ENCODE measurements around the gene ANKRD16. TPM values are rescaled to one million over a fixed set of nuclear protein-coding genes. Genes with fewer than 3 reads are reported as not detected.
A peak's percentile ranks its signal among the peaks of the same experiment; 100 is the strongest.
"Not testable (repeated sequence)": the region's sequence is repeated elsewhere in the genome, so short reads cannot be mapped to it uniquely, and the experiment has no call there.

The ANKRD16 gene
- total RNA-seq, 1 donor from 2014 or later, result 9.2 TPM

DNA sequence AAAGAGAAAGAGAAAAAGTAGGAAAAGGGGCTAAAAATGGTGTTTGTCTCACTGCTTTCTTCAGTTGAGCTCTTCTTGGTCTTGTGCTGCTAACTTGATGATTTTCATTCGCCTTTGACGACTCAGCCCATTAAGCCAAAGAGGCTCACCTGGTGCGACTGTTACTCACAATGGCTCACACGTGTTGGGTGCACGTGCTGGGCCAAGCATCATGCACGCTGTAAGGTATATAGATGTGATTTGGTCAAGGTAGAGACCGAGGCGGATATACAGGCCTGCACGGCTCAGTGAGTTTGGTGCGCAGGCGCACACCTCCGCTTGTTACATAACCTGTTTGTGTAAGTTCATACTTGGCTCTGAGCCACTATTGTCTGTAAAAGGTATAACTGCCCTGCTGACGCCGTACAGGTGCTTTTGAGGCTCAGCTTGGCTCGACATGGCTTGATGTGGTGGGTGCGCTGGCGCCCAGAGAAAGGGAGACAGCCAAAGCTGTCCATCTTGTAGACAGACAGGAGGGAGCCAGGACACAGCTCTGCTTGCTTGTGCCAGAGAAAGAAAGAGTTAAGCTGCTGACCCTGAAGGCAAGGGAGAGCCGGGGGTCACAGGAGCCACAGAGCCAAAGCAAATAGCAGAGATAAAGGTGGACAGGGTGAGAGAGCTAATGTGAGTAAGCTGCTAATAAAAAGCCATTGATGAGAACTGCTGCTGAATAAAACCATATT lies 33.6 kb downstream of the ANKRD16 start:
- H3K27ac Mint-ChIP-seq, result no peak overlapping the region
- ChIA-PET CTCF (interaction anchor here (2.0 kb wide), 1 partner anchor 12 kb away, joined by 5 read pairs; no protein-coding TSS in a partner anchor), POLR2A (interaction anchor here (1.4 to 5.8 kb wide), 3 partner anchors 12 to 16 kb away, joined by 3 to 107 read pairs (median 6); no protein-coding TSS in a partner anchor)
- TF ChIP-seq, protein P1, sequence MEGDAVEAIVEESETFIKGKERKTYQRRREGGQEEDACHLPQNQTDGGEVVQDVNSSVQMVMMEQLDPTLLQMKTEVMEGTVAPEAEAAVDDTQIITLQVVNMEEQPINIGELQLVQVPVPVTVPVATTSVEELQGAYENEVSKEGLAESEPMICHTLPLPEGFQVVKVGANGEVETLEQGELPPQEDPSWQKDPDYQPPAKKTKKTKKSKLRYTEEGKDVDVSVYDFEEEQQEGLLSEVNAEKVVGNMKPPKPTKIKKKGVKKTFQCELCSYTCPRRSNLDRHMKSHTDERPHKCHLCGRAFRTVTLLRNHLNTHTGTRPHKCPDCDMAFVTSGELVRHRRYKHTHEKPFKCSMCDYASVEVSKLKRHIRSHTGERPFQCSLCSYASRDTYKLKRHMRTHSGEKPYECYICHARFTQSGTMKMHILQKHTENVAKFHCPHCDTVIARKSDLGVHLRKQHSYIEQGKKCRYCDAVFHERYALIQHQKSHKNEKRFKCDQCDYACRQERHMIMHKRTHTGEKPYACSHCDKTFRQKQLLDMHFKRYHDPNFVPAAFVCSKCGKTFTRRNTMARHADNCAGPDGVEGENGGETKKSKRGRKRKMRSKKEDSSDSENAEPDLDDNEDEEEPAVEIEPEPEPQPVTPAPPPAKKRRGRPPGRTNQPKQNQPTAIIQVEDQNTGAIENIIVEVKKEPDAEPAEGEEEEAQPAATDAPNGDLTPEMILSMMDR (IDR thresholded peaks at IDR 0.05), result no peak
- DNase-seq (no peak), ATAC-seq (ENCODE audit: low read depth) (no peak)
- H3K9me3 Mint-ChIP-seq, result no peaks in the 10 kb centered on the region
- H3K27me3 Mint-ChIP-seq, result no peaks in the 10 kb centered on the region
- no peaks in the 10 kb centered on the region for H3K36me3 Mint-ChIP-seq (ENCODE audit: low read depth)
- no peak overlapping the region for H3K4me3 Mint-ChIP-seq
- intact Hi-C loops (cut with micrococcal nuclease), result no loop called here
- H3K4me1 Mint-ChIP-seq, result peaks cover 33% of the 10 kb centered on the region

DNA sequence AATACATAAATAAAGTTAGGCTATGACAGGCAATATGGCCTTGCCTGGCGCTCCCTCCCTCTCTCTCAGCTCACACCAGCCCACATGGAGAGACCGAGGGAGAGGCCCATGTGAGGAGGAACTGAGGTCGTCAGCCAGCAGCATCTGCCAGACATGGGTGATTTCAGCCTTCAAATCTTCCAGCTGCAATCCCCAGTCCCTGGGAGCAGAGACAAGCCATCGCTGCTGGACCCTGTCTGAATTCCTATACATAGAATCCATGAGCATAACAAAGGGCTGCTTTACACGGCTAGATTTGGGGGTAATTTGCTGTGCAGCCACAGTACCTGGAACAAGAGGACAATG lies 35.6 kb downstream of the ANKRD16 start:
- no peak overlapping the region for H3K4me3 Mint-ChIP-seq
- H3K36me3 Mint-ChIP-seq (ENCODE audit: low read depth), result no peaks in the 10 kb centered on the region
- intact Hi-C loops (cut with micrococcal nuclease), result no loop called here
- ATAC-seq (ENCODE audit: low read depth) (no peak), DNase-seq (no peak)
- no peaks in the 10 kb centered on the region for H3K9me3 Mint-ChIP-seq
- CTCF ChIA-PET, result no interaction called here
- TF ChIP-seq, protein P1 (IDR thresholded peaks at IDR 0.05), result no peak
- POLR2A ChIA-PET, result interaction anchor here (0.5 to 5.8 kb wide), 5 partner anchors 12 to 41 kb away, joined by 3 to 107 read pairs (median 5); partner anchors contain the start of gene GDI2
- peak overlapping the region; percentile 15 for H3K27ac Mint-ChIP-seq
- H3K4me1 Mint-ChIP-seq, result peaks cover 48% of the 10 kb centered on the region
- no peaks in the 10 kb centered on the region for H3K27me3 Mint-ChIP-seq

DNA sequence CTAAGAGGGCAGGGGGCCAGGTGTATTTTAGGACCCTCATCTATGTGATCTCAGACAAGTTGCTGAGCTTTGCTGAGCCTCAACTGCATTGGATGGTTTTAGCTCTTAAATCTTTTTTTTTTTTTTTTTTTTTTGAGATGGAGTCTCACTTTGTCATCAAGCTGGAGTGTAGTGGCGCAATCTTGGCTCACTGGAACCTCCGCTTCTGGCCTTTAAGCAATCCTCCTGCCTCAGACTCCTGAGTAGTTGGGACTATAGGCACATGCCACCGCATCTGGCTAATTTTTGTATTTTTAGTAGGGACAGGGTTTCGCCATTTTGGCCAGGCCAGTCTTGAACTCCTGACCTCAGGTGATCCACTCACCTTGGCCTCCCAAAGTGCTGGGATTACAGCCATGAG lies 43.0 kb downstream of the ANKRD16 start:
- H3K27me3 Mint-ChIP-seq; H3K36me3 Mint-ChIP-seq (ENCODE audit: low read depth); ATAC-seq (ENCODE audit: low read depth); DNase-seq; H3K9me3 Mint-ChIP-seq; intact Hi-C loops (cut with micrococcal nuclease); CTCF ChIA-PET: not testable (repeated sequence)
- peak overlapping the region; percentile 76 for H3K4me3 Mint-ChIP-seq
- peak overlapping the region; percentile 98 for H3K27ac Mint-ChIP-seq
- POLR2A ChIA-PET, result interaction anchor here (0.6 to 8.9 kb wide), 6 partner anchors 16 to 1715 kb away, joined by 3 to 373 read pairs (median 3); partner anchors contain the start of genes FBH1 and GDI2
- H3K4me1 Mint-ChIP-seq, result peaks cover 80% of the 10 kb centered on the region

DNA sequence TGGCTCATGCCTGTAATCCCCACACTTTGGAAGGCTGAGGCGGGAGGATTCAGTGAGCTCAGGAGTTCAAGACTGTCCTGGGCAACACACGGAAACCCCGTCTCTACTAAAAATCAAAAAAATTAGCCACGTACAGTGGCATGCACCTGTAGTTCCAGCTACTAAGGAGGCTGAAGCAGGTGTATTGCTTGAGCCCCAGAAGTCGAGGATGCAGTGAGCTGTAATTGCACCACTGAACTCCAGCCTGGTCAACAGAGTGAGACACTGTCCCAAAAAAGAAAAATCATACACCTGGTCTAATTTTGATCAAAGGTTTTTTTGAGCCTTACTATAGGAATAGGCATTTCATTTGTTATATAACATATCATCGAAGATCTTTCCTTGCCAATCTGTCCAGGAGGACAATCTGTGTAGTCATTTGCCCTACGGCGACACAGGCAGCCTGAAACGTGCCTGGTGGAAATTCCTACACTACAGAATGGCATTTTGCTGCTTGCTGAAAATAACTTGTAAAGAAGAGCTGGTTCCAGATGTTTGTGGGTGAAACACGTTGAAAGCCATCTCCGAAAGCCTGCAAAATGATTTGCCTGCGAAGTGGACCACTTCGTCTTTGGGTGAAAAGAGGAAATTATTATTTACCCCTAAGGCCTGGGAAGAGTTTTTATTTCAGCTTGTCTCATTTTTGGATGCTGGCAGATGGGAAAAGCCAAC lies 45.2 kb downstream of the ANKRD16 start:
- peak overlapping the region; percentile 98 for H3K27ac Mint-ChIP-seq
- intact Hi-C loops (cut with micrococcal nuclease), result loop anchor here (1.0 kb wide), 2 partner anchors 8 to 29 kb away; no protein-coding TSS in a partner anchor
- H3K4me1 Mint-ChIP-seq, result peaks cover 86% of the 10 kb centered on the region
- peak overlapping the region; percentile 75 for H3K4me3 Mint-ChIP-seq
- ATAC-seq (ENCODE audit: low read depth), result no peak
- no peaks in the 10 kb centered on the region for H3K36me3 Mint-ChIP-seq (ENCODE audit: low read depth)
- no peak for DNase-seq
- TF ChIP-seq, protein P1 (IDR thresholded peaks at IDR 0.05), result no peak
- no peaks in the 10 kb centered on the region for H3K27me3 Mint-ChIP-seq
- no peaks in the 10 kb centered on the region for H3K9me3 Mint-ChIP-seq
- ChIA-PET POLR2A (interaction anchor here (0.6 to 8.9 kb wide), 12 partner anchors 8 to 207 kb away, joined by 3 to 373 read pairs (median 6); partner anchors contain the start of genes ANKRD16, FBH1 and GDI2), CTCF (interaction anchor here (0.9 to 2.7 kb wide), 7 partner anchors 8 to 206 kb away, joined by 3 to 11 read pairs (median 5); no protein-coding TSS in a partner anchor)

DNA sequence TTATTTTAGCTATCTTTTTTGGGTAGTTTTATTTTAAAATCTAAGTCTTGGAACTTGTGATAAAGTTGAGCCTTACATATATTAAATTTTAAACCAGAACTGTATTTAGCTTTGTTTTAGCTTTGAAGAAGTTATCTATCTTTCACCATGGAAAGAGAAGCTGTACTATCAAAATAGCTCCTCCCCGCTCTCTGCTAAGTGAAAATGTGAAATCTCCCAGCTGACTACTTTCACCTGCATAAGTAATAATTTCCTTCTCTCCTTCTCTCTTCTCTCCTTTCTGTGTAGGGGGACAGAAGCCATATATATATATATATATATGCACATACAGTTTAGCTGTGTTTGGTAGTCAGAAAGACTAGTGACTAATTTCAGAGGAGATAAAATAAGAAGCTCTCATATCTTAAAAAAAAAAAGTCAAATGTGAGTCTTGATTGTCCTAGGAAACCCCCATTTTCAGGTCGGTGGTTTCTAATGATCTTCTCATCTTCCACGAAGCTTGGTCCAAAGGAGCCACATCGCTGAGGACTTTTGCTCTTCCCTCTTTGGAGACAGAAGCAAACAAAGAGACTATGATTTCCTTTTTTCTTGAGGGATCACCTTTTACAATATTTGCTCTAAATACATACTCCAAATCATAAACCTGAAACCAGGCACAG lies 45.9 kb downstream of the ANKRD16 start:
- H3K27ac Mint-ChIP-seq, result peak overlapping the region; percentile 98
- TF ChIP-seq, protein P1 (IDR thresholded peaks at IDR 0.05), result no peak
- CTCF ChIA-PET, result interaction anchor here (0.9 to 2.7 kb wide), 6 partner anchors 9 to 207 kb away, joined by 4 to 11 read pairs (median 5); no protein-coding TSS in a partner anchor
- no peaks in the 10 kb centered on the region for H3K9me3 Mint-ChIP-seq
- peak overlapping the region; percentile 75 for H3K4me3 Mint-ChIP-seq
- ATAC-seq (ENCODE audit: low read depth), result peak; percentile 3
- peaks cover 87% of the 10 kb centered on the region for H3K4me1 Mint-ChIP-seq
- DNase-seq, result no peak
- intact Hi-C loops (cut with micrococcal nuclease), result loop anchor here (1.0 kb wide), 2 partner anchors 8 to 29 kb away; no protein-coding TSS in a partner anchor
- POLR2A ChIA-PET, result interaction anchor here (0.6 to 8.9 kb wide), 16 partner anchors 9 to 397 kb away, joined by 3 to 373 read pairs (median 6); partner anchors contain the start of genes ANKRD16, FBH1 and GDI2
- H3K36me3 Mint-ChIP-seq (ENCODE audit: low read depth), result no peaks in the 10 kb centered on the region
- H3K27me3 Mint-ChIP-seq, result no peaks in the 10 kb centered on the region

Data from activated B cell treated with CpG ODN at 0.5 μM for 24 hours (primary cell).